Upper lobe of right lung (tissue), 1 donor: ENCODE data around the gene BPIFB1. TPM values are rescaled to one million over a fixed set of nuclear protein-coding genes. Genes with fewer than 3 reads are reported as not detected.

Experiments used
- ATAC-seq: fragments of 200-7000 bp; cut with Tn5 transposase; one replicate; pipeline ENCODE4 v1.9.1; 2020; ENCODE audit warnings: mild to moderate bottlenecking, moderate library complexity
- DNase-seq: peaks from one replicate; pipeline ENCODE4 v3.0.0-alpha.2; 2020
- H3K27ac ChIP-seq: fragments of 200-600 bp; one replicate; pipeline ENCODE4 v1.8.0; 2022
- H3K27me3 ChIP-seq: fragments of 200-600 bp; one replicate; pipeline ENCODE4 v1.8.0; 2022; ENCODE audit warnings: mild to moderate bottlenecking
- H3K36me3 ChIP-seq: fragments of 200-600 bp; one replicate; pipeline ENCODE4 v1.8.0; 2022
- H3K4me1 ChIP-seq: fragments of 200-600 bp; one replicate; pipeline ENCODE4 v1.8.0; 2022
- H3K4me3 ChIP-seq: fragments of 200-600 bp; one replicate; pipeline ENCODE4 v1.8.0; 2022; ENCODE audit warnings: mild to moderate bottlenecking
- H3K9me3 ChIP-seq: fragments of 200-600 bp; one replicate; pipeline ENCODE4 v1.8.0; 2022
- intact Hi-C: fragments of 100-400 bp; cut with DNase I; formaldehyde crosslinking; loops from one replicate; pipeline ENCODE4 v1.11.0; 2022
- total RNA-seq: library from RNA; stranded (reverse); fragmentation: NEBNext Ultra II Directional; extraction: Animal tissue kit (Norgen Biotek cat#: 25700); gene quantifications from one replicate; pipeline ENCODE4 v1.2.1, GENCODE V29; 2021
- TF ChIP-seq, protein P1 (sequence below): fragments of 200-600 bp; IDR thresholded peaks from one replicate; pipeline ENCODE4 v1.8.0; 2022; ENCODE audit warnings: antibody characterized with exemption
- donor health status: DM: no; HTN: yes; CAD: no; lungs with severe emphysema.

The BPIFB1 gene
- total RNA-seq, 1 donor from 2014 or later = 0.67 TPM

DNA sequence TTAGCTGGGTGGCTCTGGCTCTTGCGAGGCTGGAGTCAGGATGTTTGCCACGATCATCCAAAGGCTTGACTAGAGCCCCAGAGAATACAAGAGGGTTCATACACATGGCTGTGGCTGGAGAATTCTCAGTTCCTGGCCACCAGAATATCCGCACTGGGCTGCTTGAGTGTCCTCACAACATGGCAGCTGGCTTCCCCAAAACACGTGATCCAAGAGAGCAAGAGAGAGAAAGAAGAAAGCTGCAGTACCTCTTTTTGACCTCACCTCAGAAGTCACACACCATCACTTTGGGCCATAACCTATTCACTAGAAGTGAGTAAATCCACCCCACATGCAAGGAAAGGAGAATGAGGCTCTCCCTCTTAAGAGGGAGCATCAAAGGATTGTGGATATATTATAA lies 21.5 kb upstream of the BPIFB1 start:
- Histone ChIP-seq H3K9me3 (no peaks in the 10 kb centered on the region), H3K27ac (no peak overlapping the region)
- ATAC-seq = no peak

DNA sequence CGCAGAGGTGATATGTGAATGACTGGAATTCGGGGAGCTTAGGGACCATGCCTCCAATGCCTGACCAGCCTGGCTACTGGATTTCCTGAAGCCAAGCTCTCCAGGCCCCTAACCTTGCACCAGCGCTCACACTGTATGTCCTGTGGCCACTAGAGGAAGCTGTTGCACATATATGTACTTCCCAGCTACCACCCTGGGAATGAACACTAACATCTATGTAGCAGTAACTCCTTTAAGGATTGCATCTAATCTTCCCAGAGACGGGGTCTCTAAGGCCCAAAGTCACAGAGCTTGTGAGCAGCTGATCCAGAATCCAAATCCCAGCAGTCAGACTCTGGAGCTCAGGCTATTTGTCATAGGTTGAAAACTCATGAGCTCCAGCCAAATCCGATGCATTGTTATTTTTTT lies 20.4 kb upstream of the BPIFB1 start:
- Histone ChIP-seq H3K27me3 (peaks cover 3% of the 10 kb centered on the region), H3K27ac (no peak overlapping the region), H3K4me1 (no peaks in the 10 kb centered on the region), H3K9me3 (no peaks in the 10 kb centered on the region), H3K4me3 (no peak overlapping the region), H3K36me3 (no peaks in the 10 kb centered on the region)
- intact Hi-C loops = no loop called here
- TF ChIP-seq, protein P1, sequence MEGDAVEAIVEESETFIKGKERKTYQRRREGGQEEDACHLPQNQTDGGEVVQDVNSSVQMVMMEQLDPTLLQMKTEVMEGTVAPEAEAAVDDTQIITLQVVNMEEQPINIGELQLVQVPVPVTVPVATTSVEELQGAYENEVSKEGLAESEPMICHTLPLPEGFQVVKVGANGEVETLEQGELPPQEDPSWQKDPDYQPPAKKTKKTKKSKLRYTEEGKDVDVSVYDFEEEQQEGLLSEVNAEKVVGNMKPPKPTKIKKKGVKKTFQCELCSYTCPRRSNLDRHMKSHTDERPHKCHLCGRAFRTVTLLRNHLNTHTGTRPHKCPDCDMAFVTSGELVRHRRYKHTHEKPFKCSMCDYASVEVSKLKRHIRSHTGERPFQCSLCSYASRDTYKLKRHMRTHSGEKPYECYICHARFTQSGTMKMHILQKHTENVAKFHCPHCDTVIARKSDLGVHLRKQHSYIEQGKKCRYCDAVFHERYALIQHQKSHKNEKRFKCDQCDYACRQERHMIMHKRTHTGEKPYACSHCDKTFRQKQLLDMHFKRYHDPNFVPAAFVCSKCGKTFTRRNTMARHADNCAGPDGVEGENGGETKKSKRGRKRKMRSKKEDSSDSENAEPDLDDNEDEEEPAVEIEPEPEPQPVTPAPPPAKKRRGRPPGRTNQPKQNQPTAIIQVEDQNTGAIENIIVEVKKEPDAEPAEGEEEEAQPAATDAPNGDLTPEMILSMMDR = peak; percentile 45
- ATAC-seq (peak; percentile 89), DNase-seq (no peak)

More for the DNA sequence above, 21.5 kb upstream of the BPIFB1 start:
- Histone ChIP-seq H3K36me3 (no peaks in the 10 kb centered on the region), H3K4me1 (no peaks in the 10 kb centered on the region), H3K4me3 (no peak overlapping the region), H3K27me3 (peaks cover 3% of the 10 kb centered on the region)
- DNase-seq = no peak
- intact Hi-C loops = no loop called here
- TF ChIP-seq, protein P1 = no peak

DNA sequence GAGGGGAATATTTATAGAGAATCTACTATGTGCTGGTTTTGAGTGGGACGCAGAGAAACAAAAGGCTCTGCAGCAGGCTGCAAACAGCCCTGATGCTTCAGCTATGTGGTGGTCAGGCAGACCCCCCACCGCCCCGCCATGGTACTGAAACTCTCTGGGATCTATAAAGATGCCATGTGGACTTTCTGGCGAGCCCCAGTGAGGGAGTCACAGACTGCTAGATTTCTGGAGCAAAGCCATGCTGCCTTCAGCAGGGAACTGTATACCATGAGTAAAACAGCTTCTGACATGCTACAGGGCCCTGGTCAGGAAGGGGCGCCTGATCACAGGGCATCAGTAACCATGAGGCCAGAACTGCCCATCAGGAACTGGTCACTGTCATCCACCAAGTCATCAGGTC lies 19.2 kb upstream of the BPIFB1 start:
- TF ChIP-seq, protein P1 = no peak
- ATAC-seq (no peak), DNase-seq (no peak)
- Histone ChIP-seq H3K27ac (no peak overlapping the region), H3K4me1 (no peaks in the 10 kb centered on the region), H3K9me3 (no peaks in the 10 kb centered on the region), H3K27me3 (peaks cover 3% of the 10 kb centered on the region), H3K36me3 (no peaks in the 10 kb centered on the region), H3K4me3 (no peak overlapping the region)
- intact Hi-C loops = no loop called here

DNA sequence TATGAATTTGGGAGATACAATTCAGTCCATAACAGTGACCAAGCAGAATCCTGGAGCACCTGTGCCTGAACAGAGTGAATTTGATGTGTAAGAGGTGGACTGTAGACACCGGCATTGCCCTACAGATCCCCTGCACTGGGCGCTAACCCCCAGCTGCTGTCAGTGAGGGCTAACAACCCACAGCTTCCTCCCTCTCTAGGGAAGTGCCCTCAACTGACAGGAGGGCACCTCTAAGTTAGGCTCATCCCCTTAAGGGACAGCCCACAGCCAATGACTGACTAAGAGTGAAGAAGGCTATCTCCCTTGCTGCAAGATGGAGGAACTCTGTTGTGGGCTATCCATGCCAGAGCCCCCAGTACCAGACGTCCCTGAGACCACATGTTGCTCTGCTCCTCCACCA lies 15.3 kb upstream of the BPIFB1 start:
- intact Hi-C loops = no loop called here
- Histone ChIP-seq H3K9me3 (no peaks in the 10 kb centered on the region), H3K4me1 (no peaks in the 10 kb centered on the region), H3K36me3 (no peaks in the 10 kb centered on the region), H3K4me3 (no peak overlapping the region), H3K27ac (no peak overlapping the region), H3K27me3 (peaks cover 3% of the 10 kb centered on the region)
- ATAC-seq (peak; percentile 69), DNase-seq (no peak)
- TF ChIP-seq, protein P1 = no peak

DNA sequence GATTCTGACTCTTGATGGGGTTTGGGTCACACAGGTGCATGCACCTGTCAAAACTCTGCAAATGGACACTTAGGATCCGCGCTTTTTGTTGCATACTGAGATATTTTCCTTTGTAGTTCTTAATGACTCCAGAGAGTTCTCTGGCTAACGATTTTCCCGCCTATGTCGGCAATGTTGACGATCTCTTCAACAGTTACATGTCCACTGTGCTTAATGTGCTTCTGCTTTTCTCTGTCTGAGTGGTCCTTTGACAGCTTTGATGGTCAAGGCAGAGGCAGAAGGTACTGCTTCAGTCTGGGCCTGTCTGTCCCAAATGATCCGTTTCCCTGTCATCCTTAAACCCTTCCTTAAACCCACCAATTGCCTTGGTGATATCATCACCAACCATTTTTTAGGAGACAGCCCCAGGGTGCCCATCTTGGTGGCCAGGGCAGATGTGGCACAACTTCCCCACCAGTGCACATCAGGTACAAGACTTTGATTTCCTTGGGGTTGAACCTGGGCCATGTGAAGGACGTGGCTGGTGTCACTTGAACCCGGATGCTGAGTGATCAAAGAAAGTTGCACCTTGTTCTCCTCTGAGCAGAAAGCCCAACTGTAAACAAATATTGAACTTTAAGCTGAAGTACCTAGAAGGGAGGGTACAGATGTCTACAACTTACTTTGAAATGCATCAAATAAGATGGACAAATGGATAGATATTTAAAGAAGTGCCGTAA lies 10.7 kb upstream of the BPIFB1 start:
- H3K4me1 ChIP-seq = no peaks in the 10 kb centered on the region
- H3K4me3 ChIP-seq = no peak overlapping the region
- TF ChIP-seq, protein P1 = no peak
- H3K27ac ChIP-seq = no peak overlapping the region
- H3K9me3 ChIP-seq = no peaks in the 10 kb centered on the region
- no peak for ATAC-seq
- intact Hi-C loops = no loop called here
- H3K36me3 ChIP-seq = no peaks in the 10 kb centered on the region
- H3K27me3 ChIP-seq = peaks cover 5% of the 10 kb centered on the region
- no peak for DNase-seq
